Skin of body (tissue), 2 donors: ENCODE measurements around the gene CDH15. TPM values are rescaled to one million over a fixed set of nuclear protein-coding genes. Genes with fewer than 3 reads are reported as not detected.
"Not testable (repeated sequence)": the region's sequence is repeated elsewhere in the genome, so short reads cannot be mapped to it uniquely, and the experiment has no call there.

Experiments used
- DNase-seq: peaks from one replicate; lab custom pipeline; 2025; lab: John Stamatoyannopoulos, UW
- total RNA-seq: library from RNA; depleted of rRNA; stranded (reverse); fragments of >200 nt; gene quantifications from one replicate; pipeline ENCODE4 v1.2.3, GENCODE V29; 2014

CDH15 gene
- total RNA-seq, 1 donor from 2014 or later, result 4.9 TPM

DNA sequence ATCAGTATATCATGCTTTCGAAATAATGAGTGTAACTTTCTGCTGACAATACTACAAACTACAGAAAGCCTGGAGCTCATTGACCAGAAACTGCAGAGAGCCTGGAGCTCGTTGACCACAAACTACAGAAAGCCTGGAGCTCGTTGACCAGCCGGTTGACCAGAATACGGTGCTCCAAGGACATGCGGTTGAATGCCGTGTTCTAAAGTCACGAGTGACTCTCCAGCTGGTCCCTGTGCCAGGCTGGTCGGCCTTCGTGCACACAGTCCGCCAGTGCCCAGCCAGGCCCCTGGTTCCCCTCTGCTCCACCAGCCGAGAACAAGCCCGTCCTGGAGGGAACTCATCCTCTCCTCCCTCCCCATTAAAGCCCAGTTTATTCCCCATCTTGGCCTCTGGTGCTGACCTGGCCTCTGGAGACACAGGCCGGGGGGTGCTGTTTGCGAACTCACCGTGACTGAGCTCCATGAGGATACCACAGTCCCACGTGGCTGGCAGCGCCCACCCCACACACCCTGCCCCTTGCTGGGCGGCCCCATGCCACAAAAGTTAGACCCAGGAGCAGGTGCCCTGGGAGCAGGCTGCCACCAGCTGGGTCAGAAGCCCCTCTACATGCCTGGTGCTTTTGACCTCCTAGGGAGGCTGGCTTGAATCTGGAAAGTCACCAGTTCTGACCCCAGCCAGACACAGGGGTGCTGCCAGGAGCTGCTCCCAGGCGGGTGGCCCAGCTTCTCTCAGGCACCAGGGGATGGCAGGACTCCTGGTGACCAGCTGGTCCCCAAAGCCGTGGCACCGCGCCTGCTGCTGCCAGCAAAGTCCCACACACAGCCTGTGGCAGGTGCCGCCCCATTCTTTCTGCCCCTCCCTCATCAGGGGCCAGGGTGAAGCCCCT is 15.5 kb upstream of the CDH15 start:
- DNase-seq, result no peak

DNA sequence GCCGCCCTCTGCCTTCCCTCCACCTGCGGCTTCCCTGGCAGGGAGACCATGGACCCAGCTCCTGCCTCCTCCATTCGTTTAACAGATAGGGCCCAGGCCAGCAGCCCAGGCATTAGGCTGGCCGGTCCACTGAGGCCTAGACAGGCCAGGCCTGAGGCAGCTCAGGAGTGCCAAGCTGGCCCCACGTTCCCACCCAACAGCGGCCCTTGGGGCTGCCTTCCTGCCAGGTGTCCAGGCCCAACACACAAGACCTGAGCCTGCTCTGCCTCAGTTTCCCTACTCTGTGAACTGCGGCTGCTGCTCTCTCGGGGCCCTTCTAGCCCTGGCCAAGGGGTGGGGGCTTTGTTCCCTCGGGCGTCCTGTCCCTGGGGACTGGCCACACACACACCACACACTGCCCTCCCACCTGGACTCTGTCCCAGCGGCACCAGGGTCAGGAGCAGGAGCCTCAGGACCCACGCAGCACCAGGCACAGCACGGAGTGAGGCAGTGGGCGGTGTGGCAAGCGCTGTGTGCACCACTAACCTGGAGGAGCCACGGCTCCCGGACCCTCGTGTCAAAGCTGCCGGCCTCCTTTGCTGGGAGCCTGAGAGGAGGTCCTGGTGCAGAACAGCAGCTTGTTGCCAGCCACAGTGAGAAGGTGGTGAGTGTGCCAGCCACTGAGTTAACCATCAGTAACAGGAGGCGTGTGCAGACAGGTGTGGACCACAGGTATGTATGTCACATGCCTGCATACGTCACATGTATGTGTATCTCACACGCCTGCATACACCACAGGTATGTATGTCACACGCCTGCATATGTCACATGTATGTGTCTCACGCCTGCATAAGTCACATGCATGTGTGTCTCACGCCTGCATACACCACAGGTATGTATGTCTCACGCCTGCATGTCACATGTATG is 14.6 kb upstream of the CDH15 start:
- DNase-seq, result no peak

DNA sequence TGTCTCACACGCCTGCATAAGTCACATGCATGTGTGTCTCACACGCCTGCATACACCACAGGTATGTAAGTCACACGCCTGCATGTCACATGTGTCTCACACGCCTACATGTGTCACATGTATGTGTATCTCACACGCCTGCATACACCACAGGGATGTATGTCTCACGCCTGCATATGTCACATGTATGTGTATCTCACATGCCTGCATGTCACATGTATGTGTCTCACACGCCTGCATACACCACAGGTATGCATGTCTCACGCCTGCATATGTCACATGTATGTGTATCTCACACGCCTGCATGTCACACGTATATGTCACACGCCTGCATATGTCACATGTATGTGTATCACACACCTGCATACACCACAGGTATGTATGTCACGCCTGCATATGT is 13.8 kb upstream of the CDH15 start:
- no peak for DNase-seq

DNA sequence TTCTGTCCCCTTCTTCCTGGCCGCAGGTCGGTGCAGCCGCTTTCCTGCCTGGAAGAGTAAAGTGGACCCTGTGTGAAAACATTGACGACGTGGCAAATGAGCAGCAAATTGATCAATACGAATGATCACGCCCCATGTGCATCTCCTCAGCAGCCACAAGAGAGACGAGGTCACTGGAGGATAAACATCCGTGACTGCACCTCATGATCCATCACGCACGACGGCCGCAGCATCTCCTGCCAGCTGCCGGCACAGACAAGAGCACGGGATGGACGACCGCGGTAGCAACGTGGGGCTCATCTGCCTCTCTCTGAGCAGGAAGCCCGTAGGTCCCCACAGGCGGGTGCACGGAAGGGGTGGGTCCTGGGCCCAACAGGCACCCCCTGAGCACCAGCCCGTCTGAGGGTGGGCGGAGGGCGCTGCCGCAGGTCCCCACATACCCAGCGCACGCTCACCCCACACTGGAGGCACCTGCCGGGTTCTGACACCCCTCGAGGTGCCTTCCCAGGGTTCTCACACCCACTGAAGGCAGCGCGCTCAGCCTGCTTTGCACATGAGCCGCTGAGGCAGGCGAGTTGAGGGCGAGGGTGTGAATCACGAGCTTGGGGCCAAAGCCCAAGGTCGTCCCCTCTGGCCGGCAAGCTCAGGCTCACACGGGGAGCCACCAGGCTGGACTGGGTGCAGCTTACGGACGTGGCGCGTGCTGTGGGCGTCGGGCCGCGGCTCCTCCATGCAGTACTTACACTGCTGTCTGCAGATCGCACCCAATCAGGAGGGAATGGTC is 12.3 kb upstream of the CDH15 start:
- no peak for DNase-seq

DNA sequence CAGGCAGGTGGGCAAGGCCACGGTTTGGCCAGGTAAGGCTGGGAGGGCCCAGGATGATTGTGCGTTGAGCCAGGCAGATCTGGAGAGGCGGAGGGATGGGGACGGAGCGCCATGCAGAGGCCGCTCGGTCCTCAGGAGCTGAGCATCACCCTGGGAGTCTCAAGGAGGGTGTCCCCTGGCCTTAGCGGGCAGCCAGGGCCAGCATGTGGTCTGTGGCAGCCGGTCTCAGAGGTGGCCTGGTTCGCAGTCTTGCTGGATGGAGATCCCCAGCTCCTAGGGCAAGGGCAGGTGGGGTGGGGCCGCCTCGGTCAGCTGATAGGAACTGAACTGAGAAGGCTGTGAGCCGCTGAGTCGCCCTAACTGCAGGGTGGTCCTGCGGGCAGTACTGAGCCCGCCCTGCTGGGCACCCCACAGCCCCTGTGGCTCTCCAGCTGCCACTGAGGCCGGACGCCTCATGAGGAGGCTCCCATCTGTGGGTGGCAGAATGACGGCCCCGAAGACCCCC is 11.6 kb upstream of the CDH15 start:
- no peak for DNase-seq

DNA sequence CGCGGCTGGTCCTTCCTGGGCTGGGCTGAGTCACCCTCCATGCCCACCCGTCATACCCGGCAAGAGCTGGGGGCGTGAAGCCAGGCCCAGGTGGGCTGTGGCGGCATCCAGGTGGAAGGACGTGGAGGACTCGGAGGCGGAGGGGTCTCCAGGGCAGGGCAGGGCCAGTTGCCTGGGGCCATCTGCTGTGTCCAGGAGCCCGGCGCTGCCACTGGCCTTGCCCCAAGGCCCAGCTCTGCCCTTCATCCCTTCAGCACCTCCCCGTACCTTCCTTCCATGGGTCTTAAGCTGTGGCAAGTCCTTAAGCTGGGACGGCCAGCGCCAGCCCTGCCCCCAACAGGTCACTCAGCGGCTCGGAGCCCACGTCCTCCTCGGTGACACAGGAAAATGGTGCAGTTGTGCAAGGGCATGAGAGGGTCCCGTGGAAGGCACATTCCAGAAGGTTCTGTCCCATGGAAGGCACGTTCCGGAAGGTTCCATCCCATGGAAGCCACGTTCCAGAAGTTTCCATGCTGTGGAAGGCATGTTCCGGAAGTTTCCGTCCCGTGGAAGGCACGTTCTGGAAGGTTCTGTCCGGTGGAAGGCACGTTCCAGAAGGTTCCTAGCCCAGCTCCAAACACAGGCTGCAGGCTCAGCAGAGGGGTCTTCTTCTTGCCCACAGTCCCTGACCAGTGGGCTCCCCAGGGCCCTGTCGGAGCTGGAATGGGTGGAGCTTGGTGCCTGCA is 10.4 kb upstream of the CDH15 start:
- no peak for DNase-seq

DNA sequence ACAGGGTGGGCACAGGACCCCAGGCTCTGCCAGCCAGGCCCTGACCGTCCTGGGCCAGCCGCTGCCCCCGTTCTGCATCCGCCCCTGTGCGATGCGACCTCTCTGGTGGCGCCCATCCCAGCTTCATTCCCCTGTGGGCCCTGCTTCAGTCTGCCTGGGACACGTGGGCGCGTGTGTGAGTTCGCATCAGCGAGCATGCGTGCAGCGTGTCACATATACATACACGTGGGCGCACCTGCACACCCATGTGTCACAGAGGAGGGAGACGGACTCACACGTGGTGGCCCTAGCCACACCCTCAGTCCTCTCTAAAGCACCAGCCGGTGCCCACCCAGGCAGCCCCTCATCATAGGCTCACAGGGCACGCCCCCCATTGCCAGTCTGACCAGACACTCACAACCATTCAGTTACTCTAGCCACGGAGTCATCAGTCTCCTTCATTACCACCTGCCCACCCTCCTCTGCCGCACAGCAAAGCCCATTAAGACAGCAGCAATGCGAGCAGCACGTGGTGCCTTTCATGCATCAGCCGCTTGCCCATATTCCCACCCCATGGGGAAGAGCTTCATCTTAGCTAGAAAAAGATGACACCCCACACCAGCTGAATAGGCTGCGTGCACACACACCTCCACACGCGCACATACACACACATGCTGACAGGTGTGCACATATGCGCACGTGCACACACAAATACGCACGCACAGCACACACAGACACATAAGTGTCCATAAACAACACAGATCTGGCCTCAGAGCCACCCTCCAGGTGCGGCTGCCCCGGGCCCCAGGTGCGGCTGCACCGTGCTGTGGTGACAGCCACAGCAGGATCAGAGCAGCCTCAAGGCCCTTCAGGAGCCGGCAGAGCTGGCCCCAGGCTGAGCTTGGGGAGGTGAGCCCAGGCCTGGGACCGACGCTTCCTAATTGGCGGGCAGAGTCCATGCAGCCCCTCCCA is 9.5 kb upstream of the CDH15 start:
- no peak for DNase-seq

DNA sequence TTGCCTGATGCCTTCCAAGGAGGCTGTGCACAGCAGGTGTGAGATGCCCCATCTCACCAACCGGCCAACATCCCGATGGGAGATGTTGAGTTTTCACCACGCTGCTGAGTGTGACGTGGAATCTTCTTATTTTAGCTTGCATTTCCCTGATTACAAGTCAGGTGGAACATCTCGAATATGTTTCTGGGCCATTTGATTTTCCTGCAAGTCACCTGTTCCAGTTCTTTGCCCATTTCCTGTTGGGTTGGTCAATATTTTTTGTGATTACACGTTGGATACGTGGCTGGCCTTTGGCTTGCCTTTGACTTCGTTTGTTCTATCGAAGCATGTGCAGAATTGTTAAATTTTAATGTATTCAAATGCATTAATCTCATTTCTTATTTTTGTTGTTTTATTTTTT is 8.3 kb upstream of the CDH15 start:
- no peak for DNase-seq

DNA sequence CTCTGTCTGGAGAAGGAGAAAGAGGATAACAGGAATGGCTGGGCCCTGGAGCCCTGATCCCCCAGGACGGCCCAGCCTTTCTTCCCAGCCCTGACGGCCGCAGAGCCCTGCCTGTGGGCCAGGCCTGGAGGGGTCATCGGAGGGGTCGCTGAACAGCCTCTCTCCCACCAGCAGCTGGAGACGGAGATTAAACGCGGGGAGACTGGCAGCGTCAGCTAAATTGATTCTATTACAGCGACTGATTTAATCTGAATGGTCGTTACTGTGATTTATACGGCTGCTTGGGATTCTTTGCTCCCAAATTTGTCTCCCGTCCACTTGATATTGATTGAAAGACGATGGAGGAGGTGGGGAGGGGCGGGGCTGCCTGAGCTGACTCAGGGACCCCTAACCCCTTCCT is 7.1 kb upstream of the CDH15 start:
- DNase-seq, result no peak

DNA sequence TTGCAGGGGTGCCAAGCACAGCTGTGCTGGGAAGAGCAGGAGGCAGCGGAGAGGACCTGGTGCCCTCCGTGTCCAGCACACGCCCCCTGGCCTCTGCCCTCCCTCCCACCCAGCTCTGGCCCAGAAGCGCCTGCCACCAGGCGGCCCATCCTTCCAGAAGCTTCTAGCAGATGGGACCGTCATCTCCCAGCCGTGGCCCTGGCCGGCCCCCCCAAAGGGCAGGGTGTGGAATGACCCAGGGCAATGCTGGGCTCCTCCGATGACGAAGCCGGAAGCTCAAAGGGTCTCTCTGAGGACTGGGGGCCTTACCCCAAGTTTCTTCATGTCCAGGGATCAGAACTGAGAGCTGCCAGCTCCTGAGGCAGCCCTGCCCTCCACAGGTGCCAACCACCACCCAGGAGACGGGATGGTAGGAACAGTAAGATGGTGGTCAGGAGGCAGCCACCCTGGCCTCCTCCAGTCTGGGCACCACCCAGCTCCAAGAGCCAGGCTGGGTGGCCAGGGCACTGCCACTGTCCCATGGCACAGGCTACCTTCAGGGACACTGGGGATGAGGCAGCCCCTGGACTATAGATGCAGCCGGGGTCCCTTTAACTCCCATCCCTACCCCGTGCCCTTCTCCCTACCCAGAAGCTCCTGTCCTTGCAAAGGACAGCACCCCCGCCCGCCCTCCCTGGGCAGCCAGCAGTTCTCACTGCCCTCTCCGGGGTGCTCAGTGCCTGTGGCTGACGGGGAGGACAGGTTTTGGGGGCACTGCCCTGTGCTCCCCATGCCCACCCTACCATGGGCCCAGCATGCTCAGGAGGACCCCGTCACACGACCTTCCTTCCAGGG is 6.5 kb upstream of the CDH15 start:
- DNase-seq, result no peak

DNA sequence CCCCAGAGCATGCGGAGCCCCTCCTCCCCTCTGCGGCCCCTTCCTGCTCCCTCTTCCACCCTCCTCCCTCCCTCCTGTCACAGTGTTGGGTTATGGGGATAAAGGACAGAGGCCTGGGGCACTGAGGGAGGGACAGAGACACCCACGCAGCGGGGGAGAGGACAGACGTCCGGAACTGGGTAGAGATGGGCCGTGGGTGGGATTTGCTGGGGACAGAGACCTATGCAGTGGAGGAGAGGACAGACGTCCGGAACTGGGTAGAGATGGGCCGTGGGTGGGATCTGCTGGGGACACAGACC is 5.9 kb upstream of the CDH15 start:
- not testable (repeated sequence) for DNase-seq

DNA sequence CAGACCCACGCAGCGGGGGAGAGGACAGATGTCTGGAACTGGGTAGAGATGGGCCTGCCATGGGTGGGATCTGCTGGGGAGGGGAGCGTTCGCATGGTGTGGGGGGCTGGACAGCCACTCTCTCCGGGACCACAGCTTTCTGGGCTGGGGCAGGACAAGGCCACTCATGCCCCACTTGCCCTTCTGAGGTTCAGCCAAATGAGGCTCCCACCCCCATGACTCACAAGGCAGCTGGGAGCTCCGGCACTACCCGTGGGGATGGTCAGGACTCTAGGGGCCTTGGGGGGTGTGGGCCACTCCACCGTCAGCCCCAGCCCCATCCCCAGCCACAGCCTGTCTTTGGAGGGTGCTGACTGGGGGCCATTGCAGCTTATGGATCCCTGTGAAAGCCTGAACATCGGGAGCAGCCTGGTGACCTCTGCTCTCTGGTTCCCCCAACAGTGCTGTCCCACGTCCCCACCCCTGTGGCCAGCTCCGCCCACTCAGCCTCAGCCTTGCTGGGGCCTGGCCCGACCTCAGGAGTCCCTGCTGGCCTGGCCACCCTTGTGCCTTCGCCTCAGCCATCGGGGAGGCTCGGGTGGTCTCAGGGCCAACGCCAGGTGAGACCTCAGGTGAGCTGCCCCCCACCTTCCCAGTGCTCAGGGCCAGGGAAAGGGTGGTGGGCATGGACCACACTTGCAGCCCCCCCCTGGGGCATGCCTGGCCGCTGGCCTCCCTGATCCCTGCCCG is 4.7 kb upstream of the CDH15 start:
- DNase-seq, result no peak

DNA sequence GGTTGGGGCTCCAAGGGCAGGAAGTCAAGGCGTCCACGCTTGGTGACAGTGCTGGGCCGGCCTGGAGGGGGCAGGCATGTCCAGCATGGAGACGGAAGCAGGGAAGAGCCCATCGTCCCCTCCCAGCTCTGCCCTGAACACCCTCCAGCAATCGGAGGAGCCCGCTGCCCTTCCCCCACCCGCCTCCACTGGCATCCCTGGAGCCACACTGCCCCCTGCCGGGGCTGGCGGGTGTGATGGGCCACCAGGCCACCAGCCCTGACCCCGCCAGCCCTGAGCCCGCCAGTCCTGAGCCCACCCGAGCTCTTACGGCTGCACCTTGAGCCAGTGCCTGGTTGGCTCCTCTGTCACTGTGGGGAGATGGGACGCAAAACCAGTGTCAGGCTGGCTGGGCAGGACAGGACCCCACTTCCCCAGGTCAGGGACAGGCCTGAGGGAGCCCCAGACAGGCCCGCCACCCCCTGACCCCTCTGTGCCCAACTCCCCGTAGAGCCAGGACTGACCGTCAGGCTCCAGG is 4.1 kb upstream of the CDH15 start:
- peak; percentile 37 for DNase-seq

DNA sequence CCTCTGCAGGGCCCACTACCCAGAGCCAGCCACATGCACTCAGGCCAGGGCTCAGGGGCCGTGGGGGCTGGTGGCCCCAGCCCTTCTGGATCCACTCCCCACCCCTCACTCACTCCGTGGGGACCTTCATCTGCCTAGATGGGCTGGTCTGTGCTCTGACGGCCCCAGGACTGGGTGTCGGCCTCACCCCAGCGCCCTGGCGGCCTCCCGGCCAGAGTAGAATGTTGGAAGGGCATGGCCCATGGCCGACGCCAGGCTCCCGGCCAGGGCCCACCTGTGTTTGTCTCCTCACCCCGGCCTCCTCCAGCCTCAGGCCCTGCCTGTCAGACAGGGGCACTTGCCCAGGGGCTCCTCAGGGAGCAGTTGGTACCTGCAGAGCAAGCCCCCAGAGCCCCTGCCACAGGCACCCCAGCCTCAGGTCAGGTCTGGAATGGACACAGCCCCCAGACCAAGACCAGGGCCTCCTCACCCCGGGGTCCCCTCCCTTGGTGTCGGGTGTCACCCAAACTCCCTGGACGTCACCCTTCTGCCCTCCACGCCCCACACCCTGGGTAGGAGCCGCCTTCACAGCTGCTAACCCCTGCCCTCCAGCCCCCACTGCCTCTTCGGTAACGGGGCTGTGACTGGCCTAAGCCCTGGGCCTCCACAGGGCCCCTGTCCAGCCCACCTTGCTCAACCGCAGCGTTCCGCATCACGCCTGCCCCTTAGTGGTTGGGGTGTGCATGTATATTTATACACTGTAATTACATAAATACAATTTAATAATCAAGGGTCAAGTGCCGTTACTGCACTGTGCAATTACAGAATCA is 3.0 kb upstream of the CDH15 start:
- DNase-seq, result no peak

DNA sequence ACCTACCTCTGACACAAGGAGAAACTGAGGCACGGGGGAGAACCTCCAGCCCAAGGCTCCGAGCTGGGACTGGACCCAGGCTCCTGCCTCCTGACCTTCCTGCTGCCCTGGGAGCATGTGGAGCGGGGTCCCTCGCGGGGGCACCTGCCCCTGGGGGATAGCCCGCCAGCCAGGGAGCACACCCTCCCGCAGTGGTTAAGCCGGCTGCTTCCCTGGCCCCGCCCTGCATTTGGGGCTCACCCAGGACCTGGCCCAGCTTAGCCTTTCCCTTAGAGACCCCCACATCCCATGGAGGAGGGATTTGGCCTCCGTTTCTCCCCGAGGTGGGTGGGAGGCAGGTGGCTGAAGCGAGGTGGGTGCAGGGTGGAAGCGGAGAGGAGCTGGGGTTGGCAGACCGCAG is 1.8 kb upstream of the CDH15 start:
- no peak for DNase-seq

DNA sequence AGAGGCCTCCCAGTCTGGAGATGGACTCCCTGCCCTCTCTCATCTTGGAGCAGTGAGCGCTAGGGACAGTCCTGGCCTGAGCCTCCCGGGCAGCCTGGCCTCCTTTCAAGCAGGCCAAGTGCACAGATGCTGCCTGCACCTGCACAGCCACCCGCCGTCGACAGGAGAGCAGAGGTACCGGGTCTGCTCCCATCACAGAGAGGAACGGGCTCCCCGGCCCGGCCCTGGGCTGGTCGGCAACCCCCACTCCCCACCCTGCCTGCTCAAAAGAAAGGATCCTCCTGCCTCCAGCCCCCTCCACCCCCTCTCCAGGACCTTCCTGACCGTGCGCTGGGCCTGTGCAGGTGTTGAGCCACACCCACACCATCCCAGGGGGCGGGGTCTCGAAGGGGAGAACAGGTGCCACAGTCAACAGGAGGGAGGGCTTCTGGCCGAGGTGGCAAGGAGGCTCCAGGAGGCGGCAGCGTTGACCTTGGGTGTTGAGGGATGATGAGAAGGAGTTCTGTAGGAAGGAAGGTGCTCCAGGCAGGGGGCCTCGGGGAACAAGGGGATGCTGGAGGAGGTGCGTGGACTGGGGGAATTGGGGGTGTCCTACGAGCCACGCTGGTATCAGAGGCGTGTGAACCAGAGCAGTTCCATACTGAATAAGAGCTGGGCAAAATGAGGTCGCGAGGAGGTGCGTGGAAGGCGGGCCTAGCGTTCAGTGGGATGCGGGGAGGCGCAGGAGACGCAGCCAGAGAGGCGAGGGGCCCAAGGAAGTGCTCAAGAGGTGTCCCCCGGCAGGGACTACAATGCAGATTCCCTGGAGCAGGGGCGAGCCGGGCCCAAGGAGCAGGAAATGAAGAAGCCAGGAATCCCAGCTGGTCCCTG is 967 bp upstream of the CDH15 start:
- no peak for DNase-seq
